Ishikawa (cell line): Measurements from ENCODE around the gene HOXA5.

Experiments
- CEBPB ChIP-seq: IDR thresholded peaks from 2 replicates; pipeline ENCODE4 v1.6.1; 2012
- CREB1 ChIP-seq: IDR thresholded peaks from 2 replicates; pipeline ENCODE4 v1.6.1; 2012; ENCODE audit warnings: low read depth
- EGR1 ChIP-seq: IDR thresholded peaks from 2 replicates; pipeline ENCODE4 v1.6.1; 2012
- EP300 ChIP-seq: IDR thresholded peaks from 2 replicates; pipeline ENCODE4 v1.6.1; 2012; ENCODE audit warnings: borderline replicate concordance
- FOXM1 ChIP-seq: IDR thresholded peaks from 2 replicates; pipeline ENCODE4 v1.6.1; 2012; ENCODE audit warnings: low read depth, borderline replicate concordance
- MAX ChIP-seq: IDR thresholded peaks from 2 replicates; pipeline ENCODE4 v1.6.1; 2012
- NFIC ChIP-seq: IDR thresholded peaks from 2 replicates; pipeline ENCODE4 v1.6.1; 2012
- RAD21 ChIP-seq: IDR thresholded peaks from 2 replicates; pipeline ENCODE4 v1.6.1; 2012; ENCODE audit warnings: low read depth
- REST ChIP-seq: IDR thresholded peaks from 2 replicates; pipeline ENCODE4 v1.6.1; 2012; ENCODE audit warnings: low read depth, mild to moderate bottlenecking
- TAF1 ChIP-seq: IDR thresholded peaks from 2 replicates; pipeline ENCODE4 v1.6.1; 2012; ENCODE audit warnings: low read depth, mild to moderate bottlenecking
- TCF12 ChIP-seq: IDR thresholded peaks from 2 replicates; pipeline ENCODE4 v1.6.1; 2012; ENCODE audit warnings: low read depth
- TEAD4 ChIP-seq: IDR thresholded peaks from 2 replicates; pipeline ENCODE4 v1.6.1; 2012
- YY1 ChIP-seq: IDR thresholded peaks from 2 replicates; pipeline ENCODE4 v1.6.1; 2012; ENCODE audit warnings: low read depth
- ZBTB7A ChIP-seq: IDR thresholded peaks from 2 replicates; pipeline ENCODE4 v1.6.1; 2012; ENCODE audit warnings: low read depth
- TF ChIP-seq, protein P1 (sequence below): IDR thresholded peaks from 2 replicates; pipeline ENCODE4 v1.6.1; 2012

Gene HOXA5

GRCh38 chr7:27123477-27124053 lies 19.9 kb downstream of the HOXA5 start:
- no peak for TF ChIP-seq EGR1
- no peak for TF ChIP-seq CEBPB
- TF ChIP-seq REST = no peak
- no peak for TF ChIP-seq FOXM1
- TF ChIP-seq NFIC = no peak
- no peak for TF ChIP-seq MAX
- TF ChIP-seq, protein P1, sequence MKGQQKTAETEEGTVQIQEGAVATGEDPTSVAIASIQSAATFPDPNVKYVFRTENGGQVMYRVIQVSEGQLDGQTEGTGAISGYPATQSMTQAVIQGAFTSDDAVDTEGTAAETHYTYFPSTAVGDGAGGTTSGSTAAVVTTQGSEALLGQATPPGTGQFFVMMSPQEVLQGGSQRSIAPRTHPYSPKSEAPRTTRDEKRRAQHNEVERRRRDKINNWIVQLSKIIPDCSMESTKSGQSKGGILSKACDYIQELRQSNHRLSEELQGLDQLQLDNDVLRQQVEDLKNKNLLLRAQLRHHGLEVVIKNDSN = no peak
- no peak for TF ChIP-seq TEAD4
- no peak for TF ChIP-seq RAD21
- TF ChIP-seq CREB1 = no peak
- TF ChIP-seq ZBTB7A = no peak
- TF ChIP-seq TAF1 = no peak
- TF ChIP-seq EP300 = no peak
- no peak for TF ChIP-seq YY1
- TF ChIP-seq TCF12 = no peak

DNA sequence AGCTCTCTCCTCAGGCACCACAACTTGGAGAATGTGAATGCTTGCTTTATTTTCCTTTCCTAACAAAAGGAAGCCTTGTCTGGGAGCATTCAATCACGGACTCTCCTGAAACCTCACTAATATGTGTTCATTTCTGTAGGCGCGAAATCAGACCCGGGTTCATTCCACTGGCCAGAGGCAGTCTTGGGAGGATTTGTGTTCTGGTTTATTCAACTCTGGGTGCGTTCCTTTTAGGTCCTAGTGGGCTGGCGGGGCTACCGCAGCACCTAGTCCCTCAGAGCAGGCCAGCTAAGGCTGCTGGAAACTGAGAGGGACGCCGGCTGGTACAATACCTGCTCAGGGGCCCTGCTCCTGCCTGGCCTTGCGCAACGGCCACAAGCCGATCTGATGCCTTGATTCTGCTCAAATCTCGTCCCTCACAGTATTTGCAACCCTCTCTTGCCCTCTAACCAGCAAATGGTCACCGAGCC lies 20.4 kb downstream of the HOXA5 start:
- TF ChIP-seq TEAD4 (no peak), NFIC (no peak), EGR1 (no peak), CEBPB (no peak), ZBTB7A (no peak), CREB1 (no peak), FOXM1 (no peak), EP300 (no peak), MAX (no peak), YY1 (no peak), RAD21 (no peak), TCF12 (no peak), REST (no peak), TAF1 (no peak)
- TF ChIP-seq, protein P1 = no peak

- TF ChIP-seq TAF1 (no peak), MAX (no peak), EP300 (no peak)
Measured at GRCh38 chr7:27122077-27122910, 21.2 kb downstream of the HOXA5 start.

DNA sequence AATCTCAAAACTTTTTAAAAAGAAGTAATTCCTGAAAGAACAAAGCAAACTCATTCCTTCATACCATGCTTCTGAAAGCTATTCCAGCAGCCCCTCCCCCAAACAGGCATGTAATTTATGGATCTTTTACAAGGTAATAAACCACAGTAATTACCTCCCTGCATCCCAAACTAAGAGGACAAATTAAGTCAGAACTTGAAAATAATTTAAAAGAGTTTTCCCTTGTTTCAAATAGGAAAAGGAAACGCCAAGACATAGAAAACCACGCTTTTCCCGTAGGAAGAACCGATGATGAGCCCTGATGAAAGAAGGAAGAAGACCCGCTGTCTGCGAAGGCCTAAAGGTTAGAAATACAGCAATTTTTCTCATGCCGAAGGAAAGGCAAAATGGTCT lies 21.8 kb downstream of the HOXA5 start:
- TF ChIP-seq ZBTB7A (no peak), RAD21 (no peak), CREB1 (no peak), MAX (no peak), FOXM1 (no peak), YY1 (no peak), TAF1 (no peak), REST (no peak), EP300 (no peak)
